ENCODE data around the gene GAREM2.
"Not testable (repeated sequence)": the region's sequence is repeated elsewhere in the genome, so short reads cannot be mapped to it uniquely, and the experiment has no call there.

Gene GAREM2

DNA sequence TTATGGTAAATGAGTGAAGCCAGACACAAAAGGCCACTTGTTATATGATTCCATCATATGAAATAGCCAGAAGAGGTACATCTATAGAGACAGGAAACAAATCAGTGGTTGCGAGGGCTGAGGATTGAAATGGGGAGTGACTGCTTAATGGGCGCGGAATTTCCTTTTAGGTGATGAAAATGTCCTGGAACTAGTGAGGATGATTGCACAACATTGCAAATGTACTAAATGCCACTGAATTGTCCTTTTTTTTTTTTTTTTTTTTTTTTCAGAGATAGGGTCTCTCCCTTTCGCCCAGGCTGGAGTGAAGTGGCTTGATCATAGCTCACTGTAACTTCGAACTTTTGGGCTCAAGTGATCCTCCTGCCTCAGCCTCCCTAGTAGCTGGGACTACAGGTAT lies 15.3 kb upstream of the GAREM2 start:
- TF ChIP-seq, protein P1, sequence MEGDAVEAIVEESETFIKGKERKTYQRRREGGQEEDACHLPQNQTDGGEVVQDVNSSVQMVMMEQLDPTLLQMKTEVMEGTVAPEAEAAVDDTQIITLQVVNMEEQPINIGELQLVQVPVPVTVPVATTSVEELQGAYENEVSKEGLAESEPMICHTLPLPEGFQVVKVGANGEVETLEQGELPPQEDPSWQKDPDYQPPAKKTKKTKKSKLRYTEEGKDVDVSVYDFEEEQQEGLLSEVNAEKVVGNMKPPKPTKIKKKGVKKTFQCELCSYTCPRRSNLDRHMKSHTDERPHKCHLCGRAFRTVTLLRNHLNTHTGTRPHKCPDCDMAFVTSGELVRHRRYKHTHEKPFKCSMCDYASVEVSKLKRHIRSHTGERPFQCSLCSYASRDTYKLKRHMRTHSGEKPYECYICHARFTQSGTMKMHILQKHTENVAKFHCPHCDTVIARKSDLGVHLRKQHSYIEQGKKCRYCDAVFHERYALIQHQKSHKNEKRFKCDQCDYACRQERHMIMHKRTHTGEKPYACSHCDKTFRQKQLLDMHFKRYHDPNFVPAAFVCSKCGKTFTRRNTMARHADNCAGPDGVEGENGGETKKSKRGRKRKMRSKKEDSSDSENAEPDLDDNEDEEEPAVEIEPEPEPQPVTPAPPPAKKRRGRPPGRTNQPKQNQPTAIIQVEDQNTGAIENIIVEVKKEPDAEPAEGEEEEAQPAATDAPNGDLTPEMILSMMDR (IDR thresholded peaks at IDR 0.05; ENCODE audit: borderline replicate concordance, control extremely low read depth, extremely low read depth, insufficient read depth, missing control alignments) = no peak
- no peak for DNase-seq (ENCODE audit: low spot score)
- in situ Hi-C loops (cut with MboI; ENCODE audit: low sequenced_read_pairs, unreplicated experiment) = no loop called here

DNA sequence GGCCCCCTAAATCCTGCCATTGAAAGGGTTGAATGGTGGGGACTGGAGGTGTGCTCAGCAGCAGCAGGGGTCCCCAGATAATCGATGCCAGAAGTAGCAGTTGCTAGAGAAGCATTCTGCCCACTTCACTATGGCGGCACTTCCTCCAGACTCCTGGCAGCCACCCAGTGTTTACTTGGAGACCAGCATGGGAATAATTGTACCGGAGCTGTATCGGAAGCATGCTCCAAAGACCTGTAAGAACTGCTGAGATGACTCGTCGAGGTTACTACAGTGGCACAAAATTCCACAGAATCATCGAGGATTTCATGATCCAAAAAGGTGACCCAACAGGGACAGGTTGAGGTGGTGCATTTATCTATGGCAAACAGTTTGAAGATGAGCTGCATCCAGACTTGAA lies 11.0 kb upstream of the GAREM2 start:
- in situ Hi-C loops (cut with MboI; ENCODE audit: low sequenced_read_pairs, unreplicated experiment) = no loop called here
- DNase-seq (ENCODE audit: low spot score) = no peak
- TF ChIP-seq, protein P1 (IDR thresholded peaks at IDR 0.05; ENCODE audit: borderline replicate concordance, control extremely low read depth, extremely low read depth, insufficient read depth, missing control alignments) = no peak

GRCh38 chr2:26162963-26163362 lies 9.9 kb upstream of the GAREM2 start:
- in situ Hi-C loops (cut with MboI; ENCODE audit: low sequenced_read_pairs, unreplicated experiment) = no loop called here
- TF ChIP-seq, protein P1 (IDR thresholded peaks at IDR 0.05; ENCODE audit: borderline replicate concordance, control extremely low read depth, extremely low read depth, insufficient read depth, missing control alignments) = no peak
- DNase-seq (ENCODE audit: low spot score) = no peak

DNA sequence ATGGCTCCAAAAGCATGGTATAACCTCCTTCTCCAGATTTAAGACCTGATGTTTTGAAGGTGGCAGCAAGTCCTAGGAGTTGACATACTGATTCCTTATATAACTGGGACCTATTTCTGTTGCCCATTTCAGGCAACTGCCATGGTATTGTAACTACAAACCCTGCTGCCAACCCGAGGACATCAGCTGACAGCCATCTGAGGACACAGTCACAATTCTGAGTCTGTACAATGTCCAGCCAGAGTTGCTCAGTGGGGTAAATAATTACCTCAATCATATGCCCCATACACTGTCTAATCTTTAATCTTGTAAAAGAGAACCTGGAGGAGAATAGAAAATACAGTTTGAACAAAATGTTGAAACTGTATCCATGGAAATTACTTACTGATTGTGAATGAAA lies 8.7 kb upstream of the GAREM2 start:
- TF ChIP-seq, protein P1 (IDR thresholded peaks at IDR 0.05; ENCODE audit: borderline replicate concordance, control extremely low read depth, extremely low read depth, insufficient read depth, missing control alignments) = no peak
- no peak for DNase-seq (ENCODE audit: low spot score)
- in situ Hi-C loops (cut with MboI; ENCODE audit: low sequenced_read_pairs, unreplicated experiment) = no loop called here

GRCh38 chr2:26164641-26165211 lies 8.2 kb upstream of the GAREM2 start:
- TF ChIP-seq, protein P1 (IDR thresholded peaks at IDR 0.05; ENCODE audit: borderline replicate concordance, control extremely low read depth, extremely low read depth, insufficient read depth, missing control alignments) = no peak
- in situ Hi-C loops (cut with MboI; ENCODE audit: low sequenced_read_pairs, unreplicated experiment) = no loop called here
- no peak for DNase-seq (ENCODE audit: low spot score)

GRCh38 chr2:26165403-26165802 lies 7.5 kb upstream of the GAREM2 start:
- TF ChIP-seq, protein P1 (IDR thresholded peaks at IDR 0.05; ENCODE audit: borderline replicate concordance, control extremely low read depth, extremely low read depth, insufficient read depth, missing control alignments) = no peak
- no peak for DNase-seq (ENCODE audit: low spot score)
- in situ Hi-C loops (cut with MboI; ENCODE audit: low sequenced_read_pairs, unreplicated experiment) = no loop called here

DNA sequence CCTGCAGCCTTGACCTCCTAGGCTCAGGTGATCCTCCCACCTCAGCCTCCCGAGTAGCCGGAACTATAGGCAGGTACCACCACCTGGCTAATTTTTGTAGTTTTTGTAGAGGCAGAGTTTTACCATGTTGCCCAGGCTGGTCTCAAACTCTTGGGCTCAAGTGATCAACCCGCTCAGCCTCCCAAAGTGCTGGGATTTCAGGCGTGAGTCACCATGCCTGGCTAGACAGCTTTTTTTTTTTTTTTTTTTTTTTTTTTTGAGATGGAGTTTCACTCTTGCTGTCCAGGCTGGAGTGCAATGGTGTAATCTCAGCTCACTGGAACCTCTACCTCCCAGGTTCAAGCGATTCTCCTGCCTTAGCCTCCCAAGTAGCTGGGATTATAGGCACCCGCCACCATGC lies 6.3 kb upstream of the GAREM2 start:
- in situ Hi-C loops (cut with MboI; ENCODE audit: low sequenced_read_pairs, unreplicated experiment); DNase-seq (ENCODE audit: low spot score): not testable (repeated sequence)
